SK-N-SH (cell line): ENCODE measurements around the gene IZUMO1. TPM values are rescaled to one million over a fixed set of nuclear protein-coding genes. Genes with fewer than 3 reads are reported as not detected.

ENCODE experiments used
- CTCF ChIA-PET: fragments of 300-600, 350-600 bp; formaldehyde crosslinking; extraction: SDS; loops from one replicate; lab custom pipeline; 2021; lab: Yijun Ruan, JAX
- POLR2A ChIA-PET: fragments of 350-600 bp; sonication (Branson Sonifier 250); formaldehyde crosslinking; extraction: SDS; loops from one replicate; lab custom pipeline; 2020; ENCODE audit warnings: antibody characterized with exemption, inconsistent platforms; lab: Yijun Ruan, JAX
- DNase-seq: peaks from one replicate; pipeline ENCODE4 v3.0.0; 2012
- H2AFZ ChIP-seq: fragments of 200-600 bp; sonication (generic); 2 replicates; pipeline ENCODE4 v1.8.1; 2016; ENCODE audit warnings: antibody characterized with exemption, mild to moderate bottlenecking, low read depth
- H3F3A ChIP-seq: fragments of 200-600 bp; sonication (generic); replicated peaks from 2 replicates; pipeline ENCODE3; 2016; ENCODE audit warnings: antibody characterized with exemption, mild to moderate bottlenecking; ENCODE audit not compliant: insufficient read depth
- H3K27ac ChIP-seq, 2 experiments: fragments of 200-500 bp in 1 of 2; fragments of 200-600 bp in 1 of 2; sonication (Bioruptor generic) in 1 of 2; sonication (generic), shearing (Covaris generic) in 1 of 2; 2 replicates each; pipeline versions ENCODE4 v1.5.1 to v1.6.1; 2014 to 2016; ENCODE audit warnings: low read depth in 2 of 2, inconsistent platforms in 1 of 2, low read length in 1 of 2, mild to moderate bottlenecking in 1 of 2, mixed read lengths in 1 of 2
- H3K27me3 ChIP-seq: fragments of 200-600 bp; sonication (generic), shearing (Covaris generic); 2 replicates; pipeline ENCODE4 v1.6.1; 2016; ENCODE audit warnings: mixed run types; ENCODE audit not compliant: insufficient read depth
- H3K36me3 ChIP-seq, 2 experiments: fragments of 200-500 bp in 1 of 2; fragments of 200-600 bp in 1 of 2; sonication (Bioruptor generic) in 1 of 2; sonication (generic) in 1 of 2; replicated peaks in 1 of 2; 2 replicates each; pipeline versions ENCODE3 to v1.5.1; 2014 to 2016; ENCODE audit warnings: low read length in 1 of 2, mild to moderate bottlenecking in 1 of 2; ENCODE audit not compliant: insufficient read depth in 2 of 2, control insufficient read depth in 1 of 2
- H3K4me1 ChIP-seq, 2 experiments: fragments of 200-500 bp in 1 of 2; fragments of 200-600 bp in 1 of 2; sonication (Bioruptor generic) in 1 of 2; sonication (generic), shearing (Covaris generic) in 1 of 2; 2 replicates each; pipeline versions ENCODE4 v1.5.1 to v1.6.1; 2014 to 2016; ENCODE audit warnings: low read depth in 1 of 2, low read length in 1 of 2, mixed run types in 1 of 2; ENCODE audit not compliant: insufficient read depth in 2 of 2, control insufficient read depth in 1 of 2
- H3K4me2 ChIP-seq: fragments of 200-600 bp; sonication (generic), shearing (Covaris generic); 2 replicates; pipeline ENCODE4 v1.6.1; 2017; ENCODE audit warnings: mixed run types
- H3K4me3 ChIP-seq, 2 experiments: fragments of 200-500 bp in 1 of 2; fragments of 200-600 bp in 1 of 2; sonication (Bioruptor generic) in 1 of 2; sonication (generic), shearing (Covaris generic) in 1 of 2; 2 replicates each; pipeline versions ENCODE4 v1.5.1 to v1.8.1; 2014 to 2016; ENCODE audit warnings: low read depth in 2 of 2, inconsistent platforms in 1 of 2, low read length in 1 of 2, mild to moderate bottlenecking in 1 of 2, mixed read lengths in 1 of 2, moderate library complexity in 1 of 2
- H3K79me2 ChIP-seq: fragments of 200-600 bp; sonication (generic); 2 replicates; pipeline ENCODE4 v1.8.1; 2017; ENCODE audit warnings: mild to moderate bottlenecking; ENCODE audit not compliant: insufficient read depth
- H3K9ac ChIP-seq: fragments of 200-600 bp; sonication (generic); 2 replicates; pipeline ENCODE4 v1.6.1; 2017; ENCODE audit warnings: mixed run types
- H3K9me2 ChIP-seq: fragments of 200-600 bp; sonication (generic); 2 replicates; pipeline ENCODE4 v1.6.1; 2017; ENCODE audit warnings: mixed run types
- H3K9me3 ChIP-seq: fragments of 200-600 bp; sonication (generic); 2 replicates; pipeline ENCODE4 v1.6.1; 2017; ENCODE audit warnings: mixed run types, mild to moderate bottlenecking, moderate library complexity
- H4K20me1 ChIP-seq: fragments of 200-600 bp; sonication (generic); 2 replicates; pipeline ENCODE4 v1.6.1; 2017; ENCODE audit warnings: mild to moderate bottlenecking, mixed run types; ENCODE audit not compliant: insufficient read depth
- ELF1 ChIP-seq: IDR thresholded peaks from 2 replicates; pipeline ENCODE4 v1.4.0; 2012
- FOXJ3 ChIP-seq: sonication (generic); formaldehyde crosslinking; IDR thresholded peaks from 2 replicates; pipeline ENCODE4 v1.5.1; 2020; ENCODE audit warnings: mild to moderate bottlenecking, missing genetic modification reagents
- GATA2 ChIP-seq: sonication (generic); formaldehyde crosslinking; IDR thresholded peaks from 2 replicates; pipeline ENCODE4 v1.5.0; 2020; ENCODE audit warnings: mild to moderate bottlenecking, missing genetic modification reagents
- IRF3 ChIP-seq: fragments of 150-350 bp; IDR thresholded peaks from 2 replicates; pipeline ENCODE4 v1.6.1; 2016; ENCODE audit warnings: mild to moderate bottlenecking, low read depth, low read length
- MEF2A ChIP-seq: IDR thresholded peaks from 2 replicates; pipeline ENCODE4 v1.4.0; 2012; ENCODE audit warnings: low read depth, borderline replicate concordance
- MXI1 ChIP-seq: IDR thresholded peaks from 2 replicates; pipeline ENCODE4 v1.6.1; 2012; ENCODE audit warnings: mild to moderate bottlenecking, low read depth, low read length, improper control_type of control experiment
- NFIC ChIP-seq: IDR thresholded peaks from 2 replicates; pipeline ENCODE4 v1.4.0; 2012; ENCODE audit warnings: borderline replicate concordance
- RAD21 ChIP-seq: IDR thresholded peaks from 2 replicates; pipeline ENCODE4 v1.6.1; 2012; ENCODE audit warnings: mild to moderate bottlenecking, low read length
- RCOR1 ChIP-seq: fragments of 150-350 bp; IDR thresholded peaks from 2 replicates; pipeline ENCODE4 v1.6.1; 2017; ENCODE audit warnings: antibody characterized with exemption, low read length
- REST ChIP-seq: IDR thresholded peaks from 2 replicates; pipeline ENCODE4 v1.6.1; 2012; ENCODE audit warnings: mild to moderate bottlenecking, low read depth, low read length, moderate library complexity
- RFX5 ChIP-seq: IDR thresholded peaks from 2 replicates; pipeline ENCODE4 v1.6.1; 2012; ENCODE audit warnings: mild to moderate bottlenecking, improper control_type of control experiment, low read length
- RXRA ChIP-seq: IDR thresholded peaks from 2 replicates; pipeline ENCODE4 v1.4.0; 2012; ENCODE audit warnings: low read depth, mild to moderate bottlenecking, borderline replicate concordance
- SIN3A ChIP-seq: IDR thresholded peaks from 2 replicates; pipeline ENCODE4 v1.6.1; 2012; ENCODE audit warnings: low read depth, mild to moderate bottlenecking, low read length, moderate library complexity, borderline replicate concordance
- SMC3 ChIP-seq: IDR thresholded peaks from 2 replicates; pipeline ENCODE4 v1.6.1; 2012; ENCODE audit warnings: low read depth, low read length, improper control_type of control experiment
- TAF1 ChIP-seq: IDR thresholded peaks from 2 replicates; pipeline ENCODE4 v1.6.1; 2012; ENCODE audit warnings: low read depth, mild to moderate bottlenecking, low read length, moderate library complexity, borderline replicate concordance
- TCF12 ChIP-seq: IDR thresholded peaks from 2 replicates; pipeline ENCODE4 v1.4.0; 2012
- TEAD4 ChIP-seq: IDR thresholded peaks from 2 replicates; pipeline ENCODE4 v1.4.0; 2012; ENCODE audit warnings: mild to moderate bottlenecking, borderline replicate concordance; ENCODE audit not compliant: insufficient read depth
- USF1 ChIP-seq: IDR thresholded peaks from 2 replicates; pipeline ENCODE4 v1.4.0; 2012; ENCODE audit warnings: low read depth, borderline replicate concordance
- WGBS: methylation state at CpG from one replicate; pipeline ENCODE4 v1.1.6; 2017; ENCODE audit warnings: low lambda C conversion rate; 5-methylcytosine and 5-hydroxymethylcytosine counted together
- polyA plus RNA-seq, 3 experiments: library from polyadenylated mRNA; depleted of rRNA; stranded (reverse); fragments of >200 nt; gene quantifications; 2 replicates each; pipeline ENCODE4 v1.2.3, GENCODE V29; 2012

The IZUMO1 gene
- polyA plus RNA-seq, 1 of the 3 experiments (the other 2 are of a cell fraction), result 0.03 TPM

- no peak for TF ChIP-seq REST
- no peak for TF ChIP-seq SMC3
These were observed 31.0 kb downstream of the IZUMO1 start (continued) for GRCh38 chr19:48715681-48716171.

- H3K27ac ChIP-seq, result peak overlapping the region; percentile 77 to 85
- H3K9ac ChIP-seq, result peak overlapping the region; percentile 82
- POLR2A ChIA-PET, result interaction anchor here (0.6 kb wide), 1 partner anchor 158 kb away, joined by 3 read pairs; no protein-coding TSS in a partner anchor
- H3K9me2 ChIP-seq, result no peaks in the 10 kb centered on the region
- H3K36me3 ChIP-seq, result no peaks in the 10 kb centered on the region
- peaks cover 8 to 30% of the 10 kb centered on the region in 2 experiments; a peak in 2 of 4 replicates for H3K4me1 ChIP-seq
- no peak for TF ChIP-seq TAF1
- no peak for TF ChIP-seq MXI1
- TF ChIP-seq NFIC, result no peak
- TF ChIP-seq IRF3, result no peak
- no peak for TF ChIP-seq MEF2A
- TF ChIP-seq GATA2 (CRISPR knock-in tag), result no peak
- no peak for TF ChIP-seq FOXJ3 (CRISPR knock-in tag)
- no peak for TF ChIP-seq ELF1
- TF ChIP-seq TEAD4, result no peak
- no peak for TF ChIP-seq RAD21
- no peak for TF ChIP-seq RXRA
- TF ChIP-seq SIN3A, result no peak
- TF ChIP-seq RFX5, result no peak
- no peak for TF ChIP-seq RCOR1
- no peak for TF ChIP-seq TCF12
- TF ChIP-seq REST, result no peak
- no peak for TF ChIP-seq USF1
- peak overlapping the region; percentile 81; the same call in 1 of the 2 replicates for H2AFZ ChIP-seq
- H3F3A ChIP-seq, result peaks cover 4% of the 10 kb centered on the region
- H4K20me1 ChIP-seq, result no peaks in the 10 kb centered on the region
- WGBS, result 68% methylated on average over 23 of the region's 26 CpGs
- no peaks in the 10 kb centered on the region for H3K9me3 ChIP-seq
- peaks cover 17% of the 10 kb centered on the region for H3K79me2 ChIP-seq
- no peaks in the 10 kb centered on the region for H3K27me3 ChIP-seq
- DNase-seq, result no peak
- CTCF ChIA-PET, result interaction anchor here (1.4 to 4.5 kb wide), 5 partner anchors 24 to 72 kb away, joined by 4 to 30 read pairs (median 9); partner anchors contain the start of gene CA11
- peak overlapping the region; percentile 95 for H3K4me2 ChIP-seq
- H3K4me3 ChIP-seq, result peak overlapping the region; percentile 55 to 78
These were observed 31.7 kb downstream of the IZUMO1 start for GRCh38 chr19:48714759-48715675.
